HG03457 (cell line): Measurements from ENCODE around the gene RETREG1.
"Not testable (repeated sequence)": the region's sequence is repeated elsewhere in the genome, so short reads cannot be mapped to it uniquely, and the experiment has no call there.

Experiments used
- ATAC-seq: cut with Tn5 transposase; IDR thresholded peaks from one replicate; pipeline ENCODE4 v1.9.1; 2021; ENCODE audit warnings: moderate number of reproducible peaks; ENCODE audit not compliant: unreplicated experiment

Gene RETREG1, protein sequence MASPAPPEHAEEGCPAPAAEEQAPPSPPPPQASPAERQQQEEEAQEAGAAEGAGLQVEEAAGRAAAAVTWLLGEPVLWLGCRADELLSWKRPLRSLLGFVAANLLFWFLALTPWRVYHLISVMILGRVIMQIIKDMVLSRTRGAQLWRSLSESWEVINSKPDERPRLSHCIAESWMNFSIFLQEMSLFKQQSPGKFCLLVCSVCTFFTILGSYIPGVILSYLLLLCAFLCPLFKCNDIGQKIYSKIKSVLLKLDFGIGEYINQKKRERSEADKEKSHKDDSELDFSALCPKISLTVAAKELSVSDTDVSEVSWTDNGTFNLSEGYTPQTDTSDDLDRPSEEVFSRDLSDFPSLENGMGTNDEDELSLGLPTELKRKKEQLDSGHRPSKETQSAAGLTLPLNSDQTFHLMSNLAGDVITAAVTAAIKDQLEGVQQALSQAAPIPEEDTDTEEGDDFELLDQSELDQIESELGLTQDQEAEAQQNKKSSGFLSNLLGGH

DNA sequence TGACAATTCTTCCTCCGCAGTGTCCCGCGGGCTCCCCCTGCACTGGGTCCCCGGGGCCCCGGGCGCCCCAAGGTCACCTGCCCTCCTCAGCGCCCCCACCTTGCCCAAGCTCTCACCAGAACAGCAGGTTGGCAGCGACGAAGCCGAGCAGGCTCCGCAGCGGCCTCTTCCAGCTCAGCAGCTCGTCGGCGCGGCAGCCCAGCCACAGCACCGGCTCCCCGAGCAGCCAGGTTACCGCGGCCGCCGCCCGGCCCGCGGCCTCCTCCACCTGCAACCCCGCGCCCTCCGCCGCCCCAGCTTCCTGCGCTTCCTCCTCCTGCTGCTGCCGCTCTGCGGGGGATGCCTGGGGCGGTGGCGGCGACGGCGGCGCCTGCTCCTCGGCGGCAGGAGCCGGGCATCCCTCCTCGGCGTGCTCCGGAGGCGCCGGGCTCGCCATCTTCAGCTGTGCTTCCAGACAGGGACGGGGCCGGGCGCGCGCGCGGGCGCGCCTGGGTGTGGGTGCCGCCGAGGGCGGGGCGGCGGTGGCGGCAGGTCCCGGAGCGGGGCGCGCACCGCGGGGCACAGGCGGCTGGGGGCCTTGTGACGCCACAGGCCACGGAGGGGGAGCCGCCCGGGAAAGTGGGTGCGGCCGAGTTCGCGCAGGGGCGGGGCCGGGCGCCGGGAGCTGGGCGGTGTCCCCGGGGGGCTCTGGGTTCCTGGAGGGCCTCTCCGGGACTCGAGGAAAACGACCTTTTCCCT is at the start of gene RETREG1:
RETREG1 (minus strand) TSS at position 462 of the 738 bp plus-strand sequence; CDS start at position 436, 26 bp downstream.
- no peak for ATAC-seq

DNA sequence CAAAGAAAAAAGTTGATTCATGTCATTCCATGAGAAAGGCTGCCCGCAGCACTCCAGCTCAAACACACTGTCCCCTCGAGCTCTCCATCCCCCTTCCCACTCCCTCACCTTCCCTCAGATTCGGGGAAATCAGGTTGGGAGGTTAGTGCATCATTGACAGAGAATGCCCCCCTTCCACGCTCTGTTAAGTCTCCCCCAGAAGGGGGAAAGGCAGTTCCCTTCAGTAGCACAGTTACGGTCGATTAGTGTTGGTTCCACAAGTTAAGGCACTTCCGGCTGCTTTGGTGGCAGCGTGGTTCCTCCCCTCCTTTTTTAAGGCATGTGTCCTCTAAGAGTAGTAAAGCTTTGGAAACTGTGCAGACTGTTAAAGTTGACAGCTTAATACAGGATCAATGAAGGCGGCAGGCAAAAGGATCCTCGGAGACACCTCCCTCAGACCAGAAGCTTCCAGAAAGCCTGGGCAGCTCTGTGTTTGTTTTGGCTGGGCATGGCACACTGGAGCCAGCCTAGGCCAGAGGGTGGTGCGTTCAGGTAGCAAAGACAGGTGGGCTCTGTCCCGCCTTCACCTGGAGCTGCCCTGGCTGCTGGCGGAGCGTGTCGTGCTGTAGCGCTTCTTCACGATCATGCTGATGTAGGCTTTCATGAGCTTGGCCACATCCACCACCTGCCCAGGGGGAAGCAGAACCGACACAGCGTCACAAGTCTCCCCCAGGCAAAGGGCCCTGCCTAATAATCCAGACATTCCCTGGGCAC is 49.5 kb upstream of the RETREG1 start:
- no peak for ATAC-seq

DNA sequence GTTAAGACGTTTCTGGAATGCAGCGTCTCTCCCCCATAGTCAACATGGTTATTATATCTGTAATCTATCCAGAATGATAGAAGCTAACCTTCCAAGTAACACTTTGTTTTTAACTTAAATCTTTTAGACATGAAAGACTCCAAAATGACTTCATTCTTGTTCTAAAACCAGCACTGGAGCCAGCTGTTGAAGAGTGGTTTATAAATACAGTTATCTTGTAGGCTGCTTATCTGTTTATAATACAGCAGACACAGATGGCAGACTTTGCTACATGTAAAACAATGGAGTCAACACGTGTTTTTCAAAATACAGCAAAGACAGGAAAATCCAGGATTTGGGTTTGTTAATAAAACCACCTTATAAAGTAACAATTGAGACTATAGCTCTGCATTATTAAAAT is 48.8 kb upstream of the RETREG1 start:
- ATAC-seq: no peak

DNA sequence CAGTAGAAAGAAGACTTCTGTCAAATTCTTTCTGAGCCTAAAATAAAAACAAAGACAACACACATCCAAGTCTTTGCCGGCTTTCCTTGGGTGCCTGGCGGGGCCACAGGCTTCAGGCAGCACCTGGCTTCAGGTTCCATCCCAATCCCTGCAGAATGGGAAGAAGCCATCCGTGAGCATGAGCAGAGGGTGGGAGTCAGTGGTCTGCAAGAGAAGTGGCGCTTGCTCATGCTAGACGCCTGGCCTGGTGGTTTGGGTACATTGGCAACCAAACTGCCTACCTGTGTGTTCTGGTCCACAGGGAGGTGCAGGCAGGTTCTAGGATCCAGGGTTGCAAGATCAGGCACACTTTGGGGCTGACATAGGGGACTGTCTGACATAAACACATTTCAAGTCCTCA is 47.6 kb upstream of the RETREG1 start:
- no peak for ATAC-seq

DNA sequence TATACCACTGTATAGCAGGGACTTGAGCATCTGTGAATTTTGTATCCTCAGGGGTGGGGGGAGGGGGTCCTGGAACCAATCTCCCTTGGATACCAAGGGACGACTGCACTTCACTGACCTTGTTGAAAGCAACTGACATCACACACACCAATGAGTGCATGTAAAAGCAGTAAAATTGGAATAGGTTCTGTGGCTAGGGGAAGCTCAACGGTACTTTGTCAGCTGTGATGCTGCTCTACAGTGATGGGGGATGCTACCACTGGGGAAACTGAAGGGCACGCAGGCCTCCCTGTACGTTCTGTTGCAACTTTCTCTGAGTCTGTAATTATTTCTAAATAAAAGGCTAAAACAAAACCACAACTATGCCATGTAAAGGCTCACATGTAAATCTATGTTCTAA is 47.0 kb upstream of the RETREG1 start:
- ATAC-seq: no peak

DNA sequence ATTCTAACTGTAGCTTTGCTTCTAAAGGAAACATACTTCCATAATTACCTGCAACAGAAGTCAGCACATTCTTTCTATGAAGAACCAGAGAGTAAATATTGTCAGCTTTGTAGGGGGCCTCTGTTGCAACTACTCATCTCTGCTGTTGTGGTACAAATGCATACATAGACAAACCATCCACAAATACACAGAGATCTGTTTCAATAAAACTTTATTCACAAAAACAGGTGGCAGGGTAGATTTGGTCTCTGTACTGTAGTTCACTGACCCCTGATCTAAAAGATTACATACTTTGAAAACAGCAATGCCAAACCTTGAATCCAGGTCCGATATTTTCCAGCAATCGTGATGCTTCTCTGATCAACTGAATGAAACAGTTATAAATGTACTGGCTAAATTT is 44.9 kb upstream of the RETREG1 start:
- ATAC-seq: no peak

DNA sequence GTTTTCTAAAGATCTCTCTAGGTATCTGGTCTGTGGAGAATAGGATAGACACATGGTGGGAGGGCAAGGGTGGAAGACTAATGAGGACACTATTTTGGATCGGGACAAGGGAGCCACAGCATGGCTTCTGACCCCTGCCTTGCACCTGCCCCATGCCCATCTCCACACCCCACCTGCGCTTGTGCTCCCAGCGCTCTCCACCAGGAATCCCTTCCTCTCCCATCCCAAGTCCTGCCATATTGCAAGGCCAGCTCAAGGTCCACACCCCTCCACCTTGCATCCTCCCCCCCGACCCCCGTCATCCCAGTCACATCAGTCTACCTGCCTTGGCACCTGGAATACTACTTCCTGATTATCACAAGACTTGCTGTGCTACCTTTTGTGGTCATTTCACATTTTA is 44.2 kb upstream of the RETREG1 start:
- no peak for ATAC-seq

DNA sequence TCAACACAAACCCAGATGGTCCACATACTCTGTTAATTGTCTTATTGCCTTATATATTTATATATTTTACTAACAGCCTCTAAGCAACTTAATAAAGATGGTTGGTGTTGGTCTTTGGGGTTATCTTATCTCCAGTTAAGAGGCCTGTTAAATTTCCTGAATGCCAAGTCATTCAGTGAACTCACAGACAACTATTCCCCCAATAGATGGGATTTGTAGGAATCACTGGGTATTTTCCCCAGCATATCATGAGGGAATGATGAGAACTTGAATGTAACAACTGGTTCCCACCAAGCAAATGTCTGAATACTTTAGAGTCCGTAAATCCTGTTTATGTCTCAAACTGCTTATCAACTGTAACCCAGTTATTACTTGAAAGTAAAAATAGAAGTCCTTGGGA is 42.7 kb upstream of the RETREG1 start:
- ATAC-seq: no peak

DNA sequence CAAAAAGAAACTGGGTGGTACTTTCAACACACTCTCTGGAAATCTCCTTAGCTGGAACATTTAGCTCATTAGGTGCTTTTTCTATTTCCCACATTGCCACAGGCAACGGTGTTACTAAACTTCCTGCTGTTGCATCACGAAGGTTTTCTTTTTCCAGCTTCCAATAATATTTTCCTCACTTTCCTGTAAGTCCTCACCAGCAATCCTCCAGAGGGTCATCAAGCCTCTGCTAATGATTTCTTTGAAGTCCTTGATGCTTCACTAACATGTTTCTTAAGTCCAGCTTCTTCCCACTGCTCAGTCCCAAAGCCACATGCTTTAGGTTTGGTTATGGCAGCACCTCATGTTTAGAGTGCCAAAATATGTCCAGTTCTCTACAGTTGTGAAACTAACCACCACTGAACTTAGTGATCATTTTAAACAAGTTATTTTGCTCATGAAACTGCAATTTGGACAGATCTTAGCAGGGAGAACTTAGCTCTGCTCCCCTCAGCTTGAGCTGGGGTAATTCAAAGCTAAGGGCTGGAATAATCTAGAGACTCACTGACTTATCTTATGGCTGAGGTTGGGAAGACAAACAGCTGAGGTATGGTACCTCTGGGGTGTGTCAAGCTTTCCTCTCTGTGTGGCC is 39.9 kb upstream of the RETREG1 start:
- no peak for ATAC-seq

DNA sequence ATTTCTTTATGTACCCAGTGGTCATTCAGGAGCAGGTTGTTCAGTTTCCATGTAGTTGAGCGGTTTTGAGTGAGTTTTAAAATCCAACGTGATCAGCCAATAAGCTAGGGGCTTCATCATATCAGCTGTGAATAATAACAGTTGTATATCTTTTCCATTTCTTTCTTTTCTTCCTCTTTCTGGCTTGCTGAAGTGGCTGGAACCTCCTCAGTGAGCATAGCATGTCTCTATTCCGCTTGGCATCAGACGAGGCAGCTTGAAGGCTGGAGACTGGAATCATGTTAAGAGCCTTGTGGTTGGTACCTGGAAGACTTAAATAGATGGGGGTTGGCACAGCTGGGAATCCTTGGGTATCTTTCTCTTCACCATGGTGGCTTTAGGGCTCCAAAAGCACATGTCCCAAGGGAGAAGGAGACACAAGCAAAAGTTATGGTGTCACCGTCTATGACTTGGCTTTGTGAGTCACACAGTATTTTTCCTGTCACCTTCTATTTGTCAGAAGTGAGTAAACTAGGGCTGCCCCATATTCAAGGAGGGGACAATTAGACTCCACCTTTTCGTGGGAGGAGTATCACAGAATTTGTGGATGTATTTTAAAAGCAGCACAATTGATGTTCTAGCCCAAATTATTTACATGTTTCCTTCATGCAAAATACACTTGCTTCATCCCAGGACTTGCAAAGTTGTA is 38.0 kb upstream of the RETREG1 start:
- no peak for ATAC-seq

DNA sequence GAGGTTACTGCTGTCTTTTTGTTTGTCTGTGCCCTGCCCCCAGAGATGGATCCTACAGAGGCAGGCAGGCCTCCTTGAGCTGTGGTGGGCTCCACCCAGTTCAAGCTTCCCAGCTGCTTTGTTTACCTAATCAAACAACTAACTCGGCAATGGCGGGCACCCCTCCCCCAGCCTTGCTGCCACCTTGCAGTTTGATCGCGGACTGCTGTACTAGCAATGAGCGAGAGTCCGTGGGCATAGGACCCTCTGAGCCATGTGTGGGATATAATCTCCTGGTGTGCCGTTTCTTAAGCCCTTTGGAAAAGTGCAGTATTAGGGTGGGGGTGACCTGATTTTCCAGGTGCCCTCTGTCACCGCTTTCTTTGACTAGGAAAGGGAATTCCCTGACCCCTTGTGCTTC is 31.9 kb upstream of the RETREG1 start:
- ATAC-seq: not testable (repeated sequence)

DNA sequence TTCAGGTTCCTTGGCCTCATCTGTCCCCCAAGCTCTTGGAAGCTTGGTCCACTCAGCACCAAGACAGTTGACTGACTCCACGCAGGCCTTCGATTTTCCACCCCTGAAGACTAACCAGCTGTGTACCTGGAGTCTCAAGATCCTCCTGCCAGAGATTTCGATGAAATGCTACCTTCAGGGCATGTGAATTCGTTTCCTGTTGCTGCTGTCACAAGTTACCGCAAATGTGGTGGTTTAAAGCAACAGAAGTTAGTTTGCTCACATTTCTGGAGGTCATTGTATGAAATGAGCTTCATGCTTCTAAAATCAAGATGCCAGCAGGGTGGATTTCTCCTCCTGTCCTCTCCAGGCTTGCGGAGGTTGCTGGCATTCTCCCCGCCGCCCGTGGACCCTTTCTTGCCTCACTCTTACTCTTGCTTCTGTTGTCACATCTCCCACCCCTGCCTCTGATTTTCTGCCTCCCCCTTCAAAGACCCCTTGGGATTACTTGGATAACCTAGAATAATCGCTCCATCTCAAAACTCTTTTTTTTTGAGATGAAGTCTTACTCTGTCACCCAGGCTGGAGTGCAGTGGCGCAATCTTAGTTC is 27.6 kb upstream of the RETREG1 start:
- no peak for ATAC-seq

DNA sequence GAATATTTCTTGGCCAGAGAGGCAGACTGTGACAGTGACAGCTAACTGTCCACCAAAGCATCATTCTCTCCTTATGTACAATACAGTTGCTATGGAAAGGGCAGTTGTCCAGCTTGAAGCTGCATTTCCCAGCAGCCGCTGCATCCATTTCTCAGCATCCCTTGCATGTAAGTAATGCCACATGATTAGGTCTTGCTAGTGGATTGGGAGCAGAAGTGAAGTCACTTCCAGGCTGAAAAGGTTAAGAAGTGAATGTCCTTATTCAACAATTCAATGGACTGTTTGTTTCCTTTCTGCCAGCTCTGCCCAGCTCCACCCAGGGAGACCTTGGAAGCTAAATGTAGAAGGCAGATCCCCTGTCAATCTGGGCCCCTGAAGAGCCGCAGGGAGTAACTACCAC is 26.1 kb upstream of the RETREG1 start:
- ATAC-seq: no peak

DNA sequence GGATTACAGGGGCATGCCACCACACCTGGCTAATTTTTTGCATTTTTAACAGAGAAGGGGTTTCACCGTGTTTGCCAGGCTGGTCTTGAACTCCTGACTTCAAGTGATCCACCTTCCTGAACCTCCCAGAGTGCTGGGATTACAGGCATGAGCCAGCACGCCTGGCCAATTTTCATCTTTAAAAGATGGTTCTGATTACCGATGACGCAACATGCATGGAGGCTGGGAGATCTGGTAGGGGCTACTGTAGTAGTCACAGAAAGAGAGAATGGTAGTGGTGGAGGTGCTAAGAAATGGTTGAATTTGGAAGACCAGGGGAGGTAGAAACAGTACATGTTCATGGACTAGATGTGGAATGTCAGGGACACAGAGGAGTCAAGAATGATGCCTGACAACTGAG is 22.4 kb upstream of the RETREG1 start:
- no peak for ATAC-seq

DNA sequence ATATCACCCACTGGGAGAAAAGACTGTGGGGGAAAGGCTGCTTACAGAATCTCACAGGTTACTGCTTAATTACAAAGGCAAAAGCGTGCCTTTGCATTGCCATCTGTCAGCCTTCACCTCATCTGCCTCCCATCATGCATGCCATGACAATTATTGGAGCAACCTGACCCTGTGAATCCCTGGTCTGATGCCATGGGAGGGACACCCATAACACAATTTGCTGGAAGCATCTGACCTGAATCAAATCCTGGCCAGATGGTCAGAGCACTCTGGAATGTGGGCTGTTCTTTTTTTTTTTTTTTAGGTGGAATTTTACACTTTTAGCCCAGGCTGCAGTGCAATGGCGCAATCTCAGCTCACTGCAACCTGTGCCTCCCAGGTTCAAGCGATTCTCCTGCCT is 11.6 kb upstream of the RETREG1 start:
- ATAC-seq: no peak

DNA sequence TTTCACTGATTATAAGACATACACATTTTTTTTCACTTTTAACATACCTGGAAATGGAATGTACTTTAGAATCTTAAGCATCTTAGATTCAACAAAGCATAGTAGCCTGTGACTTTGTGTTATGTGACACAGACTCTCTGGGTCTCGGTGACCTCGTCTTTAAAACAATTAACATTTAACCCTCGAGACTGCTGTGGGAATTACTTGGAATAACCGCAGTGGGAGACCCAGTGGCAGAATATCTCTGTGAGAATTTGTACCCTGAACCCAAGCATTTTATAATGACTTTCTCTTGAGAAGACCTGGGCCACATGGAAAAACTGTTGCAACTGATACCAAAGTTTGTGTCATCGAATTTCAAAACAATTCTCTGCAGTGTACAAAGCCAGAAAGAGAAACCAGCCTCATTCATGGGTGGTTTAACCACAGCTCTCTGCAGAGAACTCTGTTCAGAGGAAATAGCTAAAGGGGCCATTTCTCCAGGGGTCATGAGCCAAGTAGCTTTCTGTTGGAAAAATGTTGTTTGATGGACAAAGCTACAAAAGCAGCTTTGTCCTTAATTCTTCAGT is 10.0 kb upstream of the RETREG1 start:
- no peak for ATAC-seq

DNA sequence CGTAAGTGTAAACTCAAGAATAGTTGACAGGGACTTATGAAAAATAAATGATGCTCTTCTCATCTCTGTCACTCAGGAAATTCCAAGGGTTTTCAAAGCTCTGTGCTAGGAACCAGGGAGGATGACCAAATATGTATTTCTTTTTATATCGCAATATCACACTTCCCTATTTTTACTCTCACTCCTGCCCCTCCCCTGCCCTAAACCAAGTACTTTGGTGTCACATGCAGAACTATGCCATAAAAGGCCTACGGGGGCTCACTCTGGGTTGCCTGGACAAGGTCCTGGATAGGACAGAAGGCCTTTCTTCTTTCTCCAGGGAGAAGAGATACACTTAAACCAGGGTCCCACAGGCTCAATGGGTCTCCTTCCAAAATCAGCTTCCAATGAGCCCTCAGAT is 8.3 kb upstream of the RETREG1 start:
- no peak for ATAC-seq

DNA sequence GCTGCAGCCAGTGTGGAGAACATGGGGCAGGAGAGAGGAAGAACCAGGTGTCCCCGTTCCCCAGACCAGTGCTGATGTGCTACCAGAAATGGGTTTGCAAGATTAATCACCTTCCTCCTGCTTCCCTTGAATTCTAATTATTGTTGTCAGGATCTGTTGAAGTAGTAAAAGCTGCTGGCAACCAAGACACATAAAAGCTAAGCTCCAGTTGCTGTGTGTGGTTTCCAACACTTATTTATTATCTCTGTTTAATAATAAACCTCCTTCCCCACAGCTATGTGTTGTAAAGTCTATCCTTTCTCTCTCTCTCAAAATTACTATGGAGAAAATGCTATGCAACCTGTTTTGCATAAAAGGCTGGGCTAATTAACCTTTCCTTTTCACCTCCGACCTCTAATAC is 2.3 kb upstream of the RETREG1 start:
- no peak for ATAC-seq

DNA sequence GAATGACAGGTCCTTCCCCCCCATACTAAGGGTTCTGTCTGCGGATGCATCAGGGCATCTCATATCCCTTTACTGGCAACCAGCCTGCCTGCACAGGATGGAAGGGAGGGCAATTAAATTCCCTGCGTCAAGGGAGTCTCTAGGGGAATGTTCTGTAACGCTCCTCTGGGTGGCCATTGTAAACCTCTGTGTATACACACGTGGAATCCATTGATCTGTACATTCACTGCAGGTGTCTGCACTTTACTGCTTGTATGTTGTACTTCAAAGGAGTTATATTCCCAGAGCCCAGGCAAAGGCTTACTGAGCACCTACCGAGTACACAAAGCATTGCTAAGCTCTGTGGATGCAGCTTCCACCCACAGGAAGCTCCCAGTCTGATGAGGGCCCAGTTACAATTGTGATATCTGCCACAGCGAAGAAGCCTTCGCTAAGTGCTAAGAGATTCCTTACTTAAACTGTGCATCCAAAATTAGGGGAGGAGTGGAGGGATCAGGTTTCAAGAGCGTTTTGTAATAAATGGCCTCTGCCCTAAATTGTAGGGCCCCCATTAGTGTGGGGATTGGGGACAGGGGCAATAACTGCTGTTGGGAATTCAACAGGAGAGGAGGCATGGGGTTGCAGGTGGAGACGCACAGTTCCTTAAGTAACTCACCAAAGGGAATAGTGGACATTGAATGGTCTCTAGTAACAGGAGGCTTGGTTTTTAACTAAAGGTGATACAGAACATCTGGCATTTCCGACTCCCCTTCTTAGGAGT is 1.5 kb upstream of the RETREG1 start:
- no peak for ATAC-seq
